HepG2 (cell line): ENCODE data around the gene CYB5B. TPM values are rescaled to one million over a fixed set of nuclear protein-coding genes. Genes with fewer than 3 reads are reported as not detected.

Source experiments
- ELF3 ChIP-seq: IDR thresholded peaks from 2 replicates; pipeline ENCODE4 v1.6.1; 2016; ENCODE audit warnings: missing genetic modification reagents, missing compliant biosample characterization
- FOXP1 ChIP-seq, 2 experiments: fragments of 450-650 bp in 1 of 2; IDR thresholded peaks; 2 replicates each; pipeline ENCODE4 v1.6.1; 2017 to 2018; ENCODE audit warnings: antibody characterized with exemption in 1 of 2
- HNF4G ChIP-seq, 2 experiments: sonication (generic) in 1 of 2; formaldehyde crosslinking in 1 of 2; IDR thresholded peaks; 2 replicates each; pipeline versions ENCODE4 v1.4.0 to v1.6.1; 2011 to 2020; ENCODE audit warnings: borderline replicate concordance in 2 of 2, low read depth in 2 of 2, mild to moderate bottlenecking in 2 of 2, low read length in 1 of 2, missing genetic modification reagents in 1 of 2, moderate library complexity in 1 of 2
- MAF1 ChIP-seq: sonication (generic); formaldehyde crosslinking; IDR thresholded peaks from 2 replicates; pipeline ENCODE4 v1.5.0; 2020; ENCODE audit warnings: missing genetic modification reagents, borderline replicate concordance
- RNF2 ChIP-seq: fragments of 450-650 bp; conservative IDR thresholded peaks from 2 replicates; pipeline ENCODE4 v1.6.1; 2016; ENCODE audit warnings: low read depth
- SNRNP70 ChIP-seq: fragments of 200-400 bp; formaldehyde crosslinking; IDR thresholded peaks from 2 replicates; pipeline ENCODE4 v1.6.1; 2017; ENCODE audit warnings: mild to moderate bottlenecking, low read depth, low read length, moderate library complexity
- SP140L ChIP-seq: sonication (generic); formaldehyde crosslinking; IDR thresholded peaks from 2 replicates; pipeline ENCODE4 v1.4.0; 2020; ENCODE audit warnings: missing genetic modification reagents, borderline replicate concordance
- SRF ChIP-seq: IDR thresholded peaks from 2 replicates; pipeline ENCODE4 v1.6.1; 2011; ENCODE audit warnings: mild to moderate bottlenecking, low read depth, low read length, moderate library complexity
- TCF7 ChIP-seq: sonication (generic); IDR thresholded peaks from 2 replicates; pipeline ENCODE4 v1.6.1; 2016; ENCODE audit warnings: antibody characterized with exemption, low read depth
- ZNF572 ChIP-seq: sonication (generic); formaldehyde crosslinking; IDR thresholded peaks from 2 replicates; pipeline ENCODE4 v1.5.1; 2020; ENCODE audit warnings: mild to moderate bottlenecking, missing genetic modification reagents
- polyA plus RNA-seq, 8 experiments: library from polyadenylated mRNA; depleted of rRNA in 3 of 8; stranded (reverse) in 7 of 8; unstranded in 1 of 8; fragments of >200 nt; fragmentation: Illumina TruSeq in 4 of 8; extraction: Trizol in 4 of 8; gene quantifications; 2 replicates each; pipeline versions ENCODE4 v1.2.1 to v1.2.3, GENCODE V29; 2011 to 2016; ENCODE audit warnings: low read depth in 4 of 8, missing spikeins in 1 of 8, mixed read lengths in 1 of 8; ENCODE audit not compliant: insufficient read depth in 1 of 8
- total RNA-seq, 5 experiments: library from RNA; depleted of rRNA; stranded (reverse); fragments of >200 nt; fragmentation: Illumina TruSeq; extraction: Trizol; gene quantifications; 2 replicates each; pipeline ENCODE4 v1.2.3, GENCODE V29; 2016; ENCODE audit warnings: low read depth in 1 of 5
- TF ChIP-seq, protein P1 (sequence below): fragments of 450-650 bp; IDR thresholded peaks from 2 replicates; pipeline ENCODE4 v1.6.1; 2017
- TF ChIP-seq, protein P2 (sequence below): sonication (generic); formaldehyde crosslinking; IDR thresholded peaks from 2 replicates; pipeline ENCODE4 v1.4.0; 2020; ENCODE audit warnings: mild to moderate bottlenecking, low read depth, missing genetic modification reagents
- TF ChIP-seq, protein P3 (sequence below): sonication (generic); formaldehyde crosslinking; IDR thresholded peaks from 2 replicates; pipeline ENCODE4 v1.4.0; 2020; ENCODE audit warnings: missing genetic modification reagents, borderline replicate concordance

CYB5B gene
- total and polyA plus RNA-seq, 2 of the 13 experiments (the other 11 are each of a cell fraction or from before 2014, with no cell fraction given) = 234 to 432 TPM

DNA sequence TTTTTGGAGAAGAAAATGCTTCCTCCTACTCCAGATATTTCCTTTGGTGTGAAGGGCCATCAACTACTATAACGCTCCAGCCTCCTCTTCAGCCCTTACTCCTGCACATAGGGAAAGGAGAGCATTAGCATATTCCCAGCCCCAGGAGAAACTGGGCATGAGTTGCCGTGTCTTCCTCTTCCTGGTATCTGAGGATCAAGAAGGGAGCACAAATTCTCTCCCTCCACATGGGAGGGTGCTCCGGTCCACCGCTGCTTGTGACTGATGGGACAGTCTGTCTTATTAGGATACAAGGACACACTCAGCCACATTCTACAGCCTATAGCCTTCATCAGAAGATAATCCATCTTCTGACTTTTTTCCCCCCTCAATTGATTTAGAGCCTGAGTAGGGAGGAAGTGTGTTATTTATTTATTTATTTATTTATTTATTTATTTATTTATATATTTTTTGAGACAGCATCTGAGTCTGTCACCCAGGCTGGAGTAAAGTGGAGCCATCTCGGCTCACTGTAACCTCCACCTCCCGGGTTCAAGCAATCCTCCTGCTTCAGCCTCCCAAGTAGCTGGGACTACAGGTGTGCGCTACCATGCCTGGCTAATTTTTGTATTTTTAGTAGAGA is 16.6 kb upstream of the CYB5B start (continued):
- TF ChIP-seq, protein P1, sequence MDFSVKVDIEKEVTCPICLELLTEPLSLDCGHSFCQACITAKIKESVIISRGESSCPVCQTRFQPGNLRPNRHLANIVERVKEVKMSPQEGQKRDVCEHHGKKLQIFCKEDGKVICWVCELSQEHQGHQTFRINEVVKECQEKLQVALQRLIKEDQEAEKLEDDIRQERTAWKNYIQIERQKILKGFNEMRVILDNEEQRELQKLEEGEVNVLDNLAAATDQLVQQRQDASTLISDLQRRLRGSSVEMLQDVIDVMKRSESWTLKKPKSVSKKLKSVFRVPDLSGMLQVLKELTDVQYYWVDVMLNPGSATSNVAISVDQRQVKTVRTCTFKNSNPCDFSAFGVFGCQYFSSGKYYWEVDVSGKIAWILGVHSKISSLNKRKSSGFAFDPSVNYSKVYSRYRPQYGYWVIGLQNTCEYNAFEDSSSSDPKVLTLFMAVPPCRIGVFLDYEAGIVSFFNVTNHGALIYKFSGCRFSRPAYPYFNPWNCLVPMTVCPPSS = no peak
- no peak for TF ChIP-seq ELF3
- TF ChIP-seq SRF = no peak
- no peak for TF ChIP-seq SNRNP70
- TF ChIP-seq RNF2 = no peak
- TF ChIP-seq FOXP1 (IDR thresholded peaks at IDR 0.05) = no peak
- no peak for TF ChIP-seq FOXP1 (CRISPR knock-in tag; IDR thresholded peaks at IDR 0.05)
- TF ChIP-seq, protein P2, sequence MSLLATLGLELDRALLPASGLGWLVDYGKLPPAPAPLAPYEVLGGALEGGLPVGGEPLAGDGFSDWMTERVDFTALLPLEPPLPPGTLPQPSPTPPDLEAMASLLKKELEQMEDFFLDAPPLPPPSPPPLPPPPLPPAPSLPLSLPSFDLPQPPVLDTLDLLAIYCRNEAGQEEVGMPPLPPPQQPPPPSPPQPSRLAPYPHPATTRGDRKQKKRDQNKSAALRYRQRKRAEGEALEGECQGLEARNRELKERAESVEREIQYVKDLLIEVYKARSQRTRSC (CRISPR knock-in tag) = no peak
- TF ChIP-seq MAF1 (CRISPR knock-in tag) = no peak
- no peak for TF ChIP-seq HNF4G (IDR thresholded peaks at IDR 0.05; ENCODE audit: borderline replicate concordance, low read depth, low read length)
- no peak for TF ChIP-seq HNF4G (CRISPR knock-in tag; IDR thresholded peaks at IDR 0.05; ENCODE audit: borderline replicate concordance, low read depth)
- TF ChIP-seq, protein P3, sequence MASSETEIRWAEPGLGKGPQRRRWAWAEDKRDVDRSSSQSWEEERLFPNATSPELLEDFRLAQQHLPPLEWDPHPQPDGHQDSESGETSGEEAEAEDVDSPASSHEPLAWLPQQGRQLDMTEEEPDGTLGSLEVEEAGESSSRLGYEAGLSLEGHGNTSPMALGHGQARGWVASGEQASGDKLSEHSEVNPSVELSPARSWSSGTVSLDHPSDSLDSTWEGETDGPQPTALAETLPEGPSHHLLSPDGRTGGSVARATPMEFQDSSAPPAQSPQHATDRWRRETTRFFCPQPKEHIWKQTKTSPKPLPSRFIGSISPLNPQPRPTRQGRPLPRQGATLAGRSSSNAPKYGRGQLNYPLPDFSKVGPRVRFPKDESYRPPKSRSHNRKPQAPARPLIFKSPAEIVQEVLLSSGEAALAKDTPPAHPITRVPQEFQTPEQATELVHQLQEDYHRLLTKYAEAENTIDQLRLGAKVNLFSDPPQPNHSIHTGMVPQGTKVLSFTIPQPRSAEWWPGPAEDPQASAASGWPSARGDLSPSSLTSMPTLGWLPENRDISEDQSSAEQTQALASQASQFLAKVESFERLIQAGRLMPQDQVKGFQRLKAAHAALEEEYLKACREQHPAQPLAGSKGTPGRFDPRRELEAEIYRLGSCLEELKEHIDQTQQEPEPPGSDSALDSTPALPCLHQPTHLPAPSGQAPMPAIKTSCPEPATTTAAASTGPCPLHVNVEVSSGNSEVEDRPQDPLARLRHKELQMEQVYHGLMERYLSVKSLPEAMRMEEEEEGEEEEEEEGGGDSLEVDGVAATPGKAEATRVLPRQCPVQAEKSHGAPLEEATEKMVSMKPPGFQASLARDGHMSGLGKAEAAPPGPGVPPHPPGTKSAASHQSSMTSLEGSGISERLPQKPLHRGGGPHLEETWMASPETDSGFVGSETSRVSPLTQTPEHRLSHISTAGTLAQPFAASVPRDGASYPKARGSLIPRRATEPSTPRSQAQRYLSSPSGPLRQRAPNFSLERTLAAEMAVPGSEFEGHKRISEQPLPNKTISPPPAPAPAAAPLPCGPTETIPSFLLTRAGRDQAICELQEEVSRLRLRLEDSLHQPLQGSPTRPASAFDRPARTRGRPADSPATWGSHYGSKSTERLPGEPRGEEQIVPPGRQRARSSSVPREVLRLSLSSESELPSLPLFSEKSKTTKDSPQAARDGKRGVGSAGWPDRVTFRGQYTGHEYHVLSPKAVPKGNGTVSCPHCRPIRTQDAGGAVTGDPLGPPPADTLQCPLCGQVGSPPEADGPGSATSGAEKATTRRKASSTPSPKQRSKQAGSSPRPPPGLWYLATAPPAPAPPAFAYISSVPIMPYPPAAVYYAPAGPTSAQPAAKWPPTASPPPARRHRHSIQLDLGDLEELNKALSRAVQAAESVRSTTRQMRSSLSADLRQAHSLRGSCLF (CRISPR knock-in tag) = no peak
- no peak for TF ChIP-seq SP140L (CRISPR knock-in tag)
- no peak for TF ChIP-seq TCF7
- TF ChIP-seq ZNF572 (CRISPR knock-in tag) = no peak
